ENCODE results near the gene OSBPL2. TPM values are rescaled to one million over a fixed set of nuclear protein-coding genes. Genes with fewer than 3 reads are reported as not detected.

The OSBPL2 gene
- total and polyA plus RNA-seq, 7 donors = 27.0 to 36.8 (median 31.7) TPM

GRCh38 chr20:62193079-62194025, 45.0 kb upstream of the OSBPL2 start:
- Histone ChIP-seq H3K27ac (no peak overlapping the region), H3K9me3 (no peaks in the 10 kb centered on the region), H3K4me3 (no peak overlapping the region), H3K4me1 (no peaks in the 10 kb centered on the region), H3K27me3 (no peaks in the 10 kb centered on the region), H3K36me3 (peaks cover 10 to 75% (median 16%) of the 10 kb centered on the region in 4 donors)
- no peak for DNase-seq
- TF ChIP-seq POLR2A (IDR thresholded peaks at IDR 0.05) = no peak
- 93 to 94% methylated on average over 29 of the region's 29 CpGs for WGBS, 2 donors
- intact Hi-C loops (cut with DNase I) = no loop called here

GRCh38 chr20:62195075-62195405, 43.3 kb upstream of the OSBPL2 start:
- Histone ChIP-seq H3K9me3 (no peaks in the 10 kb centered on the region), H3K36me3 (peaks cover 18 to 77% (median 27%) of the 10 kb centered on the region in 4 donors), H3K27ac (no peak overlapping the region), H3K4me3 (no peak overlapping the region), H3K4me1 (no peaks in the 10 kb centered on the region), H3K27me3 (no peaks in the 10 kb centered on the region)
- WGBS, 2 donors = 59 to 88% methylated on average over 8 of the region's 8 CpGs
- no peak for TF ChIP-seq CTCF (IDR thresholded peaks at IDR 0.05)
- TF ChIP-seq POLR2AphosphoS5 (IDR thresholded peaks at IDR 0.05) = no peak
- no peak for TF ChIP-seq EP300 (IDR thresholded peaks at IDR 0.05)
- no peak for TF ChIP-seq POLR2A (IDR thresholded peaks at IDR 0.05)
- intact Hi-C loops (cut with DNase I) = no loop called here
- DNase-seq = no peak

GRCh38 chr20:62195736-62196135, 42.6 kb upstream of the OSBPL2 start:
- no peak overlapping the region for H3K27ac ChIP-seq
- 96 to 97% methylated on average over 10 of the region's 10 CpGs for WGBS, 2 donors
- no peak overlapping the region for H3K4me3 ChIP-seq
- H3K27me3 ChIP-seq = no peaks in the 10 kb centered on the region
- DNase-seq = no peak
- no peaks in the 10 kb centered on the region for H3K4me1 ChIP-seq
- intact Hi-C loops (cut with DNase I) = no loop called here
- no peaks in the 10 kb centered on the region for H3K9me3 ChIP-seq
- TF ChIP-seq POLR2AphosphoS5 (IDR thresholded peaks at IDR 0.05) (no peak), POLR2A (IDR thresholded peaks at IDR 0.05) (no peak), CTCF (IDR thresholded peaks at IDR 0.05) (no peak), EP300 (IDR thresholded peaks at IDR 0.05) (no peak)
- peaks cover 24 to 77% (median 33%) of the 10 kb centered on the region in 4 donors for H3K36me3 ChIP-seq

- intact Hi-C loops (cut with DNase I) = no loop called here
- no peaks in the 10 kb centered on the region for H3K4me1 ChIP-seq
- no peaks in the 10 kb centered on the region for H3K9me3 ChIP-seq
- H3K36me3 ChIP-seq = peaks cover 24 to 82% (median 38%) of the 10 kb centered on the region in 4 donors
- 96% methylated on average over 10 of the region's 10 CpGs for WGBS, 2 donors
- no peak overlapping the region for H3K27ac ChIP-seq
- DNase-seq = no peak
- H3K4me3 ChIP-seq = no peak overlapping the region
- TF ChIP-seq EP300 (IDR thresholded peaks at IDR 0.05) (no peak), CTCF (IDR thresholded peaks at IDR 0.05) (no peak), POLR2A (IDR thresholded peaks at IDR 0.05) (no peak), POLR2AphosphoS5 (IDR thresholded peaks at IDR 0.05) (no peak)
- H3K27me3 ChIP-seq = no peaks in the 10 kb centered on the region
Measured at GRCh38 chr20:62196286-62196685, 42.0 kb upstream of the OSBPL2 start.

GRCh38 chr20:62197311-62197710, 41.0 kb upstream of the OSBPL2 start:
- H3K9me3 ChIP-seq = no peaks in the 10 kb centered on the region
- no peak for DNase-seq
- no peak overlapping the region for H3K27ac ChIP-seq
- intact Hi-C loops (cut with DNase I) = no loop called here
- no peaks in the 10 kb centered on the region for H3K27me3 ChIP-seq
- no peak overlapping the region for H3K4me3 ChIP-seq
- 87 to 92% methylated on average over 9 of the region's 9 CpGs for WGBS, 2 donors
- no peaks in the 10 kb centered on the region for H3K4me1 ChIP-seq
- no peak for TF ChIP-seq POLR2A (IDR thresholded peaks at IDR 0.05)
- no peak for TF ChIP-seq CTCF (IDR thresholded peaks at IDR 0.05)
- TF ChIP-seq POLR2AphosphoS5 (IDR thresholded peaks at IDR 0.05) = no peak
- TF ChIP-seq EP300 (IDR thresholded peaks at IDR 0.05) = no peak
- H3K36me3 ChIP-seq = peaks cover 24 to 92% (median 42%) of the 10 kb centered on the region in 4 donors
